ENCODE measurements around the gene SLC39A13.

DNA sequence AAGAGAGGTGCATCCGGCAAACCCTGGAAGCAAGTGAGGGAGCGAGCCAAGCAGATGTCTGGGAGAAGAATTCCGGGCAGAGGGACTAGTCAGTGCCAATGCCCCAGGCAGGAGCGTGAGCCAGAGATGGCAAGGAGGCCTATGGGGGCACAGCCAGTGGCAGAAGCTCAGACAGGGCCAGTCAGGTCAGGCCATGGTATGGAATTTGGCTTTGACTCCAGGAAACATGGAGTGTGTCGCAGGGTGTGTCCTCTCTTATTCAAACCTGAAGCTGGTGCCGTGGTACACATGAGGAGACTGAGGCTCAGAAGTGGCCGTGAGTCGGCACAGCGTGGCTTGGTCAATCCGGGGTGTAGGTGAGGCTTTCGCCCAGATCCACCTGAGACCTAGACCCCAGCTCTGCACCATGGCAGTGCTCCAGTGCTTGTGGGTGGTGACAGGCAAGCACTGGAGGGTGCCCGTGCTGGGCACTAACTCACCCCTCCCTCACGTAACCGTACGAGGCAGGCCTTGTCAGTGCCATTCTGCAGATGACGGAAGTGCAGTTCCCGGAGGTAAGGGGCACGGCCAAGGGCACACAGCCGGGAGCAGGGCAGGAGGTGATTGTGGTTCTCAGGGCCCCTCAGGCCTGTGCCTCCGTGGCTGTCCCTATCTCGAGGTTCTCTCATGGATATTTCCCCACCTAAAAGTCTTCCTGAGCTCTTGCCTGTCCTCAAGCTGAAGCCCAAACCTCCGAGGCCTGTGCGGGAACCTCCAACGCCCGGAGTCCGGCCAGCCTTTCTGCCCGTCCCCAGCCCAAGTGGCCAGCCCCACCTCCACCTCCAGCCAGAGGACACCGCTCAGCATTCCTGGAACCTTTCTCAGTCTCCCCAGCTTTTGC, 19.5 kb upstream of the SLC39A13 start:
- TF ChIP-seq, protein P1, sequence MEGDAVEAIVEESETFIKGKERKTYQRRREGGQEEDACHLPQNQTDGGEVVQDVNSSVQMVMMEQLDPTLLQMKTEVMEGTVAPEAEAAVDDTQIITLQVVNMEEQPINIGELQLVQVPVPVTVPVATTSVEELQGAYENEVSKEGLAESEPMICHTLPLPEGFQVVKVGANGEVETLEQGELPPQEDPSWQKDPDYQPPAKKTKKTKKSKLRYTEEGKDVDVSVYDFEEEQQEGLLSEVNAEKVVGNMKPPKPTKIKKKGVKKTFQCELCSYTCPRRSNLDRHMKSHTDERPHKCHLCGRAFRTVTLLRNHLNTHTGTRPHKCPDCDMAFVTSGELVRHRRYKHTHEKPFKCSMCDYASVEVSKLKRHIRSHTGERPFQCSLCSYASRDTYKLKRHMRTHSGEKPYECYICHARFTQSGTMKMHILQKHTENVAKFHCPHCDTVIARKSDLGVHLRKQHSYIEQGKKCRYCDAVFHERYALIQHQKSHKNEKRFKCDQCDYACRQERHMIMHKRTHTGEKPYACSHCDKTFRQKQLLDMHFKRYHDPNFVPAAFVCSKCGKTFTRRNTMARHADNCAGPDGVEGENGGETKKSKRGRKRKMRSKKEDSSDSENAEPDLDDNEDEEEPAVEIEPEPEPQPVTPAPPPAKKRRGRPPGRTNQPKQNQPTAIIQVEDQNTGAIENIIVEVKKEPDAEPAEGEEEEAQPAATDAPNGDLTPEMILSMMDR (IDR thresholded peaks at IDR 0.05): no peak
- no peak for TF ChIP-seq POLR2A (IDR thresholded peaks at IDR 0.05)

Measured in transverse colon (tissue), 3 donors.